ENCODE results near the gene GOLGA6A.
A peak's percentile ranks its signal among the peaks of the same experiment; 100 is the strongest.
"Not testable (repeated sequence)": the region's sequence is repeated elsewhere in the genome, so short reads cannot be mapped to it uniquely, and the experiment has no call there.

Gene GOLGA6A
- total RNA-seq: 0 to 0.09 (median 0) reads per million in 3 donors

GRCh38 chr15:74082450-74082849, at the start of gene GOLGA6A:
TSS of gene GOLGA6A (minus strand) at chr15:74082550. CDS start at chr15:74082509, 41 bp downstream.
- not testable (repeated sequence) for DNase-seq; H3K36me3 ChIP-seq (ENCODE audit: control insufficient read depth, insufficient read depth, low read length); H3K4me1 ChIP-seq (ENCODE audit: control insufficient read depth, insufficient read depth, low read length, poor library complexity, severe bottlenecking); H3K9me3 ChIP-seq (ENCODE audit: control insufficient read depth, low read length); H3K27me3 ChIP-seq (replicated peaks; ENCODE audit: control insufficient read depth, insufficient read depth, low read length, poor library complexity, severe bottlenecking); H3K27ac ChIP-seq (ENCODE audit: insufficient read depth, low read length, poor library complexity, severe bottlenecking); H3K4me3 ChIP-seq (ENCODE audit: insufficient read depth, low read depth, low read length, poor library complexity, severe bottlenecking)

GRCh38 chr15:74131628-74132413, 49.5 kb upstream of the GOLGA6A start:
- Histone ChIP-seq H3K4me1 (ENCODE audit: control insufficient read depth, insufficient read depth, low read length, poor library complexity, severe bottlenecking) (peaks cover 32% of the 10 kb centered on the region), H3K27me3 (replicated peaks; ENCODE audit: control insufficient read depth, insufficient read depth, low read length, poor library complexity, severe bottlenecking) (peaks cover 46% of the 10 kb centered on the region), H3K9me3 (ENCODE audit: control insufficient read depth, low read length) (no peaks in the 10 kb centered on the region), H3K36me3 (ENCODE audit: control insufficient read depth, insufficient read depth, low read length) (no peaks in the 10 kb centered on the region), H3K4me3 (ENCODE audit: insufficient read depth, low read depth, low read length, poor library complexity, severe bottlenecking) (no peak overlapping the region), H3K27ac (ENCODE audit: insufficient read depth, low read length, poor library complexity, severe bottlenecking) (no peak overlapping the region)
- no peak for DNase-seq

DNA sequence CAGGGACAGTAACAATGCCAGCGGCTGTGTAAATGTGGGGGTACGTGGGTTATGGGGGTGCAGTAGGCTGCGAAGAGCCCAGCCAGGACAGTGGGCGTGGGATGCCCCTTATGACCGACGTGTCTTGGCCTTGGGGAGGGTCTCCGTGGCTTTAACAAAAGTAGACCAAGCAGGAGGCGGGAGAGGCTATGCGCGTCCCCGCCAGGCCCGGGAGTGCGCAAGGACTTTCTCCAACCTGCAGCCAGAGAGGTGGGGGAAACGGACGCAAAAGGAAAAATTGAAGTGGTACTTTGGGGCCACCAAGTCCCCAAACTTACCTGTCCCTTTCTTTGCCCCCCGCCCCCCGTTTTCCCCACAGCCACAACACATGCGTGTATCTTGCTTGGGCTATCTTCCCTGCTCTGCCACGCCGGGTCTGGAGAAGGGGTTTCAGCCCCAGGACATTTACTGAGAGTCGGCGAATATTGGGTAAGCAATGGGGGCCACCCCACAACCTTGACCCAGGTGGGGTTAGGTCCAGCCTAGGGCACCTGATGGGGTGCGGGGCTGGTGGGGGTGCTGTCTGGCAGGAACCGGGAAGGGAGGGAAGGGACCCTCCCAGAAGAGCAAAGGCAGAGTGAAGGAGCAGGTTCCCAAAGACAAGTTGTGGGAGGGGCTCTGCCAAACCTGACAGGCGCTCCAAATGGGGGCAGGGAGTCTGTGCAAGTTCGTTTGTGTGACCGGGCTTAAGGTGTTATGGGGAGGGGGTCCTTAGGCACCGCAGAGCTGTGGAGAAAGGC, 48.7 kb upstream of the GOLGA6A start:
- Histone ChIP-seq H3K4me3 (ENCODE audit: insufficient read depth, low read depth, low read length, poor library complexity, severe bottlenecking) (no peak overlapping the region), H3K4me1 (ENCODE audit: control insufficient read depth, insufficient read depth, low read length, poor library complexity, severe bottlenecking) (peaks cover 28% of the 10 kb centered on the region), H3K36me3 (ENCODE audit: control insufficient read depth, insufficient read depth, low read length) (no peaks in the 10 kb centered on the region), H3K27me3 (replicated peaks; ENCODE audit: control insufficient read depth, insufficient read depth, low read length, poor library complexity, severe bottlenecking) (peaks cover 41% of the 10 kb centered on the region), H3K9me3 (ENCODE audit: control insufficient read depth, low read length) (no peaks in the 10 kb centered on the region), H3K27ac (ENCODE audit: insufficient read depth, low read length, poor library complexity, severe bottlenecking) (no peak overlapping the region)
- DNase-seq: no peak

DNA sequence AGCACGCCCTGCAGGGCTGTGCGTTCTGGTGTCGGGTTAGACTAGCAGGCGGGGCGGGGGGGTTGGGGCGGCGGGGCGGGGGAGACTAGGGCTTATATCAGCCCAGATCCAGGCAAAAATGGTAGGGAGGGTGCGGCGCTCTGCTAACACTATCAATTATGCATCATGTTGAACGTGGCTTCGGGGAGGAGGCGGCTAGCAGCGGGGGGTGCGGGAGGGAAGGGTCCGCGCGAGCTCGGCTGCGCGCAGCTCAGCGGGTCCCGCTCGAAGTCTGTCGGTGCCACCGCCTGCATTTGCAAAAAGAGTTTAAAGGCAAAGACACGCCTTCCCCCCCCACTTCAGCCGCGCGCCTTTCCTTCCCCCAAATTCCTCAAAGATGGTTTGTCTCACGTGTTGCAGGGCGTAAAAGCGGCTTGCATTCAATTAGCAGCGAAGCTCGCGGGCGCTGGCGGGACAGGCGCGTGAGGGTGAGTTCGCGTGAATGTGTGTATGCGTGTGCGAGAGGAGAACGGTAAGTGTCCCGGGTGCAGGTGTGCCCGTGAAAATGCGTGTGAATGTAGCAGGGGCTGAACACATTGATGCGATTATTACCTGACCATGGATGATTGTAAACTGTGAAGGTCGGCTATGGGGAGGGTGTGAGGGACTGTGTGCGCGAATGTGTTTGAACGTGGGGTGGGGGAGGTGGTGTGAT, 48.0 kb upstream of the GOLGA6A start, which contains the start of gene ISLR2:
Gene ISLR2 (plus strand): TSS at position 432 of the 694 bp plus-strand sequence. CDS start 2,169 bp downstream, outside the sequence.
- peaks cover 22% of the 10 kb centered on the region for H3K4me1 ChIP-seq (ENCODE audit: control insufficient read depth, insufficient read depth, low read length, poor library complexity, severe bottlenecking)
- H3K27ac ChIP-seq (ENCODE audit: insufficient read depth, low read length, poor library complexity, severe bottlenecking): no peak within 1 kb of the TSS
- H3K27me3 ChIP-seq (replicated peaks; ENCODE audit: control insufficient read depth, insufficient read depth, low read length, poor library complexity, severe bottlenecking): peaks cover 37% of the 10 kb centered on the region
- no peak for DNase-seq
- no peaks in the 10 kb centered on the region for H3K36me3 ChIP-seq (ENCODE audit: control insufficient read depth, insufficient read depth, low read length)
- no peaks in the 10 kb centered on the region for H3K9me3 ChIP-seq (ENCODE audit: control insufficient read depth, low read length)
- no peak within 1 kb of the TSS for H3K4me3 ChIP-seq (ENCODE audit: insufficient read depth, low read depth, low read length, poor library complexity, severe bottlenecking)

GRCh38 chr15:74129586-74130154, 47.3 kb upstream of the GOLGA6A start:
- Histone ChIP-seq H3K27ac (ENCODE audit: insufficient read depth, low read length, poor library complexity, severe bottlenecking) (no peak overlapping the region), H3K27me3 (replicated peaks; ENCODE audit: control insufficient read depth, insufficient read depth, low read length, poor library complexity, severe bottlenecking) (peaks cover 36% of the 10 kb centered on the region), H3K4me3 (ENCODE audit: insufficient read depth, low read depth, low read length, poor library complexity, severe bottlenecking) (no peak overlapping the region), H3K36me3 (ENCODE audit: control insufficient read depth, insufficient read depth, low read length) (no peaks in the 10 kb centered on the region), H3K9me3 (ENCODE audit: control insufficient read depth, low read length) (no peaks in the 10 kb centered on the region), H3K4me1 (ENCODE audit: control insufficient read depth, insufficient read depth, low read length, poor library complexity, severe bottlenecking) (peaks cover 22% of the 10 kb centered on the region)
- no peak for DNase-seq

GRCh38 chr15:74128785-74129585, 46.6 kb upstream of the GOLGA6A start:
- H3K27me3 ChIP-seq (replicated peaks; ENCODE audit: control insufficient read depth, insufficient read depth, low read length, poor library complexity, severe bottlenecking): peaks cover 32% of the 10 kb centered on the region
- peaks cover 22% of the 10 kb centered on the region for H3K4me1 ChIP-seq (ENCODE audit: control insufficient read depth, insufficient read depth, low read length, poor library complexity, severe bottlenecking)
- DNase-seq: no peak
- no peak overlapping the region for H3K27ac ChIP-seq (ENCODE audit: insufficient read depth, low read length, poor library complexity, severe bottlenecking)
- H3K36me3 ChIP-seq (ENCODE audit: control insufficient read depth, insufficient read depth, low read length): no peaks in the 10 kb centered on the region
- H3K9me3 ChIP-seq (ENCODE audit: control insufficient read depth, low read length): no peaks in the 10 kb centered on the region
- H3K4me3 ChIP-seq (ENCODE audit: insufficient read depth, low read depth, low read length, poor library complexity, severe bottlenecking): no peak overlapping the region

DNA sequence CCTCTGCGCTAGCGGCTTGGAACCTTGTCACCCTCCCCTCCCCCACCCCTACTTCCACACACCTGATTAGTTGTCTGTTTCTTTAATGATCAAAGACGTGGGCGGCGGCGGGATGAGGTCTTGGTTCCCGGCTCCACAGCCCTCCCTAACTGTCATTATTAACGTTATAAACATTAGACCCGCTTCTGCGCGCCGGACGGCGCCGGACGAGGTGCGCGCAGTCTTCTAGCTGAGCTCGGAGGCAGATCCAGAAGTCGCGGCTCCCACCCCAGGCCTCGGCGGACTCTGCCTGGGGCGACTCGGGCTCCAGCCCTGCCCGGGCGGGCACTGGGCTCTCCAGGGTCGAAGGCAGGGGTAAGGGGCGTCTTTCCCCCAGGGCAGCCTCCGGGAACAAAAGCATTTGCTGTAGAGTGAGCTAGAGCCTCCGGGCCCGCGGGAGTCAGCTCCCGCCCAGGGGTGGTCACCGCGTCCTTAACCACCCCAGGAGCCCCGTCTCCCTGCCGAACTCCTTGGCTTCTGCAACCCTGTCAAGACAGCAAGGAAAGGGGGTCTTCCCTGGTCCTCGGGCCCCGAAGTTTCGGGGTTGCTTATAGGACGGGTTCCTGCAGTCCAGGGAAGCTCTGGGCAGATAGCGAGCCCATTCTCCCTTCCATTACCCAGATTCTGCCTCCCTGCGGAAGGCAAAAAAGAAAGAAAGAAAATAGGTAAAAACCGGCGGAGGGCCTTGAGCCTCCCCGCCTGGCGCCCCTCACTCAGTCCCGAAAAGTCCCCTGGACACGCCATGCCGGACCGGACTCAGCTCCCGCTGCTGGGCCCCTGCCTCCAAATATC, 45.8 kb upstream of the GOLGA6A start:
- no peaks in the 10 kb centered on the region for H3K36me3 ChIP-seq (ENCODE audit: control insufficient read depth, insufficient read depth, low read length)
- H3K27ac ChIP-seq (ENCODE audit: insufficient read depth, low read length, poor library complexity, severe bottlenecking): no peak overlapping the region
- DNase-seq: no peak
- H3K4me1 ChIP-seq (ENCODE audit: control insufficient read depth, insufficient read depth, low read length, poor library complexity, severe bottlenecking): peaks cover 22% of the 10 kb centered on the region
- peaks cover 32% of the 10 kb centered on the region for H3K27me3 ChIP-seq (replicated peaks; ENCODE audit: control insufficient read depth, insufficient read depth, low read length, poor library complexity, severe bottlenecking)
- H3K9me3 ChIP-seq (ENCODE audit: control insufficient read depth, low read length): no peaks in the 10 kb centered on the region
- peak overlapping the region; percentile 22 for H3K4me3 ChIP-seq (ENCODE audit: insufficient read depth, low read depth, low read length, poor library complexity, severe bottlenecking)

- Histone ChIP-seq H3K4me1 (ENCODE audit: control insufficient read depth, insufficient read depth, low read length, poor library complexity, severe bottlenecking) (peaks cover 22% of the 10 kb centered on the region), H3K27me3 (replicated peaks; ENCODE audit: control insufficient read depth, insufficient read depth, low read length, poor library complexity, severe bottlenecking) (peaks cover 32% of the 10 kb centered on the region), H3K36me3 (ENCODE audit: control insufficient read depth, insufficient read depth, low read length) (no peaks in the 10 kb centered on the region), H3K9me3 (ENCODE audit: control insufficient read depth, low read length) (no peaks in the 10 kb centered on the region), H3K27ac (ENCODE audit: insufficient read depth, low read length, poor library complexity, severe bottlenecking) (no peak overlapping the region), H3K4me3 (ENCODE audit: insufficient read depth, low read depth, low read length, poor library complexity, severe bottlenecking) (peak overlapping the region; percentile 22)
- peak; percentile 49 to 62 (median 51) for DNase-seq
Measured at GRCh38 chr15:74127255-74127953, 45.1 kb upstream of the GOLGA6A start.
